HEK293T (cell line): Measurements from ENCODE around the gene TERB1.

Source experiments
- ARNT ChIP-seq: fragments of 450-650 bp; IDR thresholded peaks from 2 replicates; pipeline ENCODE4 v1.6.1; 2017; ENCODE audit warnings: mild to moderate bottlenecking
- FOXA1 ChIP-seq: fragments of 450-650 bp; IDR thresholded peaks from 2 replicates; pipeline ENCODE4 v1.6.1; 2016; ENCODE audit warnings: mild to moderate bottlenecking
- FOXK2 ChIP-seq: fragments of 450-650 bp; IDR thresholded peaks from 2 replicates; pipeline ENCODE4 v1.6.1; 2016; ENCODE audit warnings: mild to moderate bottlenecking
- FOXM1 ChIP-seq: fragments of 450-650 bp; IDR thresholded peaks from 2 replicates; pipeline ENCODE4 v1.6.1; 2017; ENCODE audit warnings: mild to moderate bottlenecking, borderline replicate concordance
- SP1 ChIP-seq: fragments of 450-650 bp; IDR thresholded peaks from 2 replicates; pipeline ENCODE4 v1.6.1; 2017
- SUZ12 ChIP-seq: fragments of 450-650 bp; IDR thresholded peaks from 2 replicates; pipeline ENCODE4 v1.6.1; 2016; ENCODE audit warnings: mild to moderate bottlenecking
- ZNF384 ChIP-seq: fragments of 450-650 bp; IDR thresholded peaks from 2 replicates; pipeline ENCODE4 v1.6.1; 2016

DNA sequence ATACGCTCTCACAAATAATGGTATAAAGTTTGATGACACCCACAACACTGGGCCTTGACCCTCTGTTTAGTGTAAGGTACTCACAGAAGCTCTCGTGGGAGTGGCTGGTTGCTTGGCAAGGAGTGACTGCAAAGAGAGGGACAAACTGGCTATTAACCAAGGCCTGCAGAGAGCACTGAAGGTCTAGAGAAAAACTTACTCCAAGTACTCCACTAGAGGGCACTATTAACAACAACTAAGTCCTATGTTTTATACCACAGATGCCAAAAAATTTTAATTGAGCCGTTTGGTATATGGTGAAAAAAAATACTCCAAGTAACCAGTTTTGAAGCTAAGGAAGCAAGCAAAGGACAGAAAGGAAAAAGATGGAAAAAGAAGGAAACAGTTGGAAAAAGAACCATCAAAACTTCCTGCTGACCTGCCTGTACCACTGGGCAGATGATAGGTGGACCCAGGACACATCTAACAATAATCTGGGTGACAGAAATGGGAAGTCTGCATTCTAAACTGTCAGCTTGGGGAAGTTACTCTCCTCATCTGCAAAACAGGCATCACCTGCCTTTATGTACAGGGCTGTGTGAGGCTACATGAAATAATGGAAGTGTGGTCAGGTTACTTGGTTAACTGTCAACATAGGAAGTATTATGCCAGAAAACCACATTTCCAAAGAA, 73.1 kb downstream of the TERB1 start:
- TF ChIP-seq SP1 = no peak
- no peak for TF ChIP-seq FOXM1
- TF ChIP-seq ZNF384 = no peak
- TF ChIP-seq ARNT = no peak
- no peak for TF ChIP-seq FOXA1
- no peak for TF ChIP-seq SUZ12
- no peak for TF ChIP-seq FOXK2
